C4-2B (cell line): ENCODE results near the gene GRID1.

Experiments used
- CTCF ChIP-seq: fragments of 450-650 bp; conservative IDR thresholded peaks from 2 replicates; pipeline ENCODE4 v1.5.1; 2017; ENCODE audit warnings: mild to moderate bottlenecking
- ZFX ChIP-seq: fragments of 450-650 bp; IDR thresholded peaks from 2 replicates; pipeline ENCODE4 v1.6.1; 2017

GRCh38 chr10:86388119-86388704 lies 21.6 kb upstream of the GRID1 start:
- TF ChIP-seq CTCF (no peak), ZFX (no peak)
